Spinal cord (tissue), 10 donors: ENCODE results near the gene SESN3. TPM values are rescaled to one million over a fixed set of nuclear protein-coding genes. Genes with fewer than 3 reads are reported as not detected.

Experiments
- DNase-seq, 6 donors: peaks; one replicate each; pipeline versions ENCODE4 v3.0.0 to v3.0.0-alpha.2; 2013 to 2015; ENCODE audit warnings: low spot score in 6 of 6, low read depth in 4 of 6
- H3K27ac ChIP-seq: one replicate; pipeline ENCODE4 v1.5.1; 2013; ENCODE audit warnings: low read depth, low read length, control low read depth
- H3K27me3 ChIP-seq: one replicate; pipeline ENCODE4 v1.6.1; 2013; ENCODE audit warnings: low read length; ENCODE audit not compliant: control insufficient read depth, insufficient read depth
- H3K36me3 ChIP-seq: one replicate; pipeline ENCODE4 v1.6.1; 2013; ENCODE audit warnings: low read length; ENCODE audit not compliant: control insufficient read depth, insufficient read depth
- H3K4me1 ChIP-seq: one replicate; pipeline ENCODE4 v1.6.1; 2013; ENCODE audit warnings: low read length; ENCODE audit not compliant: control insufficient read depth, insufficient read depth
- H3K4me3 ChIP-seq: one replicate; pipeline ENCODE4 v1.5.1; 2013; ENCODE audit warnings: low read depth, low read length, control low read depth
- H3K9me3 ChIP-seq: one replicate; pipeline ENCODE4 v1.6.1; 2013; ENCODE audit warnings: low read length; ENCODE audit not compliant: control insufficient read depth, insufficient read depth
- WGBS: methylation state at CpG from one replicate; pipeline ENCODE4 v1.1.5; 2013; ENCODE audit warnings: missing lambda C conversion rate; ENCODE audit not compliant: insufficient coverage; 5-methylcytosine and 5-hydroxymethylcytosine counted together
- polyA plus RNA-seq, 2 donors: library from polyadenylated mRNA; unstranded; fragments of 120-200 nt; gene quantifications; one replicate each; pipeline ENCODE4 v1.2.1, GENCODE V29; 2013; ENCODE audit not compliant: insufficient read length in 2 of 2
- total RNA-seq, 2 donors: library from RNA; depleted of rRNA in 1 of 2; stranded (reverse); fragments of 120-200 nt in 1 of 2; fragments of >200 nt in 1 of 2; gene quantifications; one replicate each; pipeline versions ENCODE4 v1.2.3 to v1.2.4, GENCODE V29; 2013 to 2014
- donor health status: healthy.

Gene SESN3
- total and polyA plus RNA-seq, 4 donors: 67.9 to 162 (median 111) TPM

- Histone ChIP-seq H3K27ac (no peak overlapping the region), H3K27me3 (no peaks in the 10 kb centered on the region), H3K4me1 (no peaks in the 10 kb centered on the region), H3K4me3 (no peak overlapping the region), H3K9me3 (no peaks in the 10 kb centered on the region), H3K36me3 (no peaks in the 10 kb centered on the region)
- 100% methylated on average over 1 of the region's 6 CpGs for whole genome bisulfite sequencing
- no peak for DNase-seq
Observed at GRCh38 chr11:95266751-95267374, 35.9 kb upstream of the SESN3 start.

DNA sequence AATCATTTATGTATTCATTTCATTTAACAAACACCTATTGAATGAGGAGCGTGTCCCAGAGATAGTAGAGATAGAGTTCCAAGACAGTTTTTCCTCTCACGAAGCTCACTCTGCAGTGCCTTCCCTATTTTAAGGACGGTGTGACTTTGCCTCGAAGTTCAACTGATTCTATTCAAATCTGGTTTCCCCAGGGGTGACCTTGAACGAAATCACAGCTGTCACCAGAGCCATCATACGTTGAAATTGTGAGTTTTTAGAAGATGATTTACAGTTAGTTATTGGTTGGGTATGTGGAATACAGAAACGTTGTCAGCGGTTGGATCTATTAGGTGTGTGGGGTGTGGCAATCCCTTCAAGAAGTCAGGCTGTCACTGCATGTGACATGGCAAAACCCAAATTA is 33.9 kb upstream of the SESN3 start:
- H3K36me3 ChIP-seq: no peaks in the 10 kb centered on the region
- no peak overlapping the region for H3K4me3 ChIP-seq
- H3K4me1 ChIP-seq: no peaks in the 10 kb centered on the region
- H3K27me3 ChIP-seq: no peaks in the 10 kb centered on the region
- H3K27ac ChIP-seq: no peak overlapping the region
- H3K9me3 ChIP-seq: no peaks in the 10 kb centered on the region
- WGBS: 73% methylated on average over 7 of the region's 8 CpGs
- no peak for DNase-seq

- no peaks in the 10 kb centered on the region for H3K27me3 ChIP-seq
Observed at GRCh38 chr11:95262994-95263765, 32.2 kb upstream of the SESN3 start.

GRCh38 chr11:95257456-95257971 is 26.5 kb upstream of the SESN3 start:
- Histone ChIP-seq H3K4me3 (no peak overlapping the region), H3K36me3 (no peaks in the 10 kb centered on the region), H3K27ac (no peak overlapping the region), H3K9me3 (no peaks in the 10 kb centered on the region), H3K4me1 (no peaks in the 10 kb centered on the region), H3K27me3 (no peaks in the 10 kb centered on the region)
- no peak for DNase-seq
- no CpG with 5 or more reads among the region's 4 CpGs for WGBS

More at GRCh38 chr11:95262994-95263765, 32.2 kb upstream of the SESN3 start:
- WGBS: no CpG with 5 or more reads among the region's 2 CpGs
- Histone ChIP-seq H3K36me3 (no peaks in the 10 kb centered on the region), H3K4me3 (no peak overlapping the region), H3K9me3 (no peaks in the 10 kb centered on the region), H3K4me1 (no peaks in the 10 kb centered on the region), H3K27ac (no peak overlapping the region)
- no peak for DNase-seq

GRCh38 chr11:95256321-95256779 is 25.3 kb upstream of the SESN3 start:
- H3K4me1 ChIP-seq: peaks cover 4% of the 10 kb centered on the region
- H3K9me3 ChIP-seq: no peaks in the 10 kb centered on the region
- no peaks in the 10 kb centered on the region for H3K36me3 ChIP-seq
- H3K4me3 ChIP-seq: no peak overlapping the region
- no peak for DNase-seq
- peak overlapping the region; percentile 87 for H3K27ac ChIP-seq
- 84% methylated on average over 5 of the region's 9 CpGs for WGBS
- H3K27me3 ChIP-seq: no peaks in the 10 kb centered on the region

- H3K4me3 ChIP-seq: no peak overlapping the region
Observed at GRCh38 chr11:95255251-95256145, 24.5 kb upstream of the SESN3 start.

GRCh38 chr11:95254716-95255115 is 23.7 kb upstream of the SESN3 start:
- no peaks in the 10 kb centered on the region for H3K27me3 ChIP-seq
- H3K4me3 ChIP-seq: no peak overlapping the region
- peak overlapping the region; percentile 87 for H3K27ac ChIP-seq
- H3K9me3 ChIP-seq: no peaks in the 10 kb centered on the region
- peak in 1 of 6 donors; percentile 33 for DNase-seq
- H3K4me1 ChIP-seq: peaks cover 4% of the 10 kb centered on the region
- H3K36me3 ChIP-seq: no peaks in the 10 kb centered on the region

More at GRCh38 chr11:95255251-95256145, 24.5 kb upstream of the SESN3 start:
- WGBS: 44% methylated on average over 3 of the region's 4 CpGs
- peak in 2 of 6 donors; percentile 54 to 72 for DNase-seq
- no peaks in the 10 kb centered on the region for H3K27me3 ChIP-seq
- no peaks in the 10 kb centered on the region for H3K9me3 ChIP-seq
- H3K4me1 ChIP-seq: peaks cover 4% of the 10 kb centered on the region
- no peaks in the 10 kb centered on the region for H3K36me3 ChIP-seq
- H3K27ac ChIP-seq: peak overlapping the region; percentile 87

DNA sequence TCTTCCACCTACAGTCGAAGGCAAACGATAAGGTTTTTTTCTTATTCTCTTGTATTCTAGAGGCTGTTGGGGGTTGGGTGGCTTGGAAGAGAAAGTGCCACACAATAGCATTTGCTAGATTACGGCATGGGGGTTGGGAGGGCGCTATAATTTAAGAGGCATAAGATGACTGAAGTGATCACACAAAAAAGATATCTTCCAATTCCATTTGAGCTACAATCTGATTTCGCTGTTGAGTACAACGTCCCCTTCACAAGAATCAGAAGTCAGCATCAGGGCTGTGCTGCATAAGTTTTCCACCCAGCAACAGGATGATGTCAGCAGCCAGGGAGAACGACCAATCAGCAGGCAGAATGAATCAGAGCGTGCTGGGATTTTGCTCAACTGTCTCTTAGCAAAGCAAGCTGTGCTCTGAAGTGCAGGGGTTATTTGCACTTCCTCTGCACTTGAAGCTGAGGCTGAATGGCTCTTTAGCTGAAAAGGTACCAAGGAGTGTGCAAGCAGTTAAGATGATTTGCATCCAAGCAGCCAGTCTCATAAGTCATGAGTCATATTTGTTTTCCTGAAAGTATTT is 23.2 kb upstream of the SESN3 start:
- Histone ChIP-seq H3K9me3 (no peaks in the 10 kb centered on the region), H3K27me3 (no peaks in the 10 kb centered on the region), H3K4me1 (peaks cover 4% of the 10 kb centered on the region), H3K4me3 (peak overlapping the region; percentile 16), H3K36me3 (no peaks in the 10 kb centered on the region), H3K27ac (peak overlapping the region; percentile 87)
- 0% methylated on average over 4 of the region's 8 CpGs for WGBS
- peak; percentile 89 to 98 (median 92) for DNase-seq

DNA sequence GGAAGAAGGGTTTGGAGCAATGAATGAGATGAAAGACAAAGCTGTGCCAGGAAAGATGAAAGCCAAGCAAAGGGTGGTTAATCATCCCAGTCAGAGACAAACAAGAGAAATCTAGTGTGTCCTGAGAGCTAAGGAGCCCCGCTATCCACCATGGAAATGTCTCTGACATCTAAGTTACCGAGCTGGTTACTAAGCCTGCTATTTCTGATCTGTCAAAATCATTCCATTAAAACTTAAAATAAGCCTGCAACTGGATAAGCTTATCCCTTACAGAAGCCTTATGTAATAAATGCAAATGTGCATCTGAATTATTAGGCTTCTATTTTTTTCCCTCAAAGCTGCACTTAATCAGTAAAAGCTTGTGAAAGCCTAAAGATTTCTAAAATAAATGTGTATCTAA is 22.1 kb upstream of the SESN3 start:
- Histone ChIP-seq H3K4me1 (peaks cover 7% of the 10 kb centered on the region), H3K9me3 (no peaks in the 10 kb centered on the region), H3K4me3 (no peak overlapping the region), H3K36me3 (no peaks in the 10 kb centered on the region), H3K27ac (peak overlapping the region; percentile 87), H3K27me3 (no peaks in the 10 kb centered on the region)
- peak in 2 of 6 donors; percentile 33 to 35 for DNase-seq
- WGBS: 40% methylated on average over 1 of the region's 2 CpGs
